H1 (cell line): Measurements from ENCODE around the gene LIFR. TPM values are rescaled to one million over a fixed set of nuclear protein-coding genes. Genes with fewer than 3 reads are reported as not detected.

Source experiments
- CTCF ChIA-PET: fragments of 300-600 bp; sonication (Branson Sonifier 250); formaldehyde crosslinking; loops from one replicate; lab custom pipeline; 2021; ENCODE audit not compliant: partially characterized antibody; lab: Charles Lee
- POLR2A ChIA-PET: fragments of 300-600 bp; sonication (Branson Sonifier 250); formaldehyde crosslinking; loops from one replicate; lab custom pipeline; 2021; ENCODE audit warnings: inconsistent platforms; ENCODE audit not compliant: partially characterized antibody; lab: Charles Lee
- DNase-seq, 2 experiments: peaks; one replicate each; pipeline versions ENCODE4 v3.0.0 to v3.0.0-alpha.2; 2010 to 2022; ENCODE audit warnings: low spot score in 2 of 2, low read depth in 1 of 2, mixed read lengths in 1 of 2
- FAIRE-seq: peaks from 2 replicates; lab custom pipeline; 2011; peaks lifted over from hg19 to GRCh38; lab: Jason Lieb, UNC
- H2AFZ ChIP-seq: 2 replicates; pipeline ENCODE4 v1.8.1; 2012; ENCODE audit warnings: low read length, inconsistent platforms
- H2AK5ac ChIP-seq: 2 replicates; pipeline ENCODE4 v1.6.1; 2013; ENCODE audit warnings: low read depth, low read length
- H2BK120ac ChIP-seq: replicated peaks from 2 replicates; pipeline ENCODE3; 2013; ENCODE audit warnings: low read depth, low read length, inconsistent platforms
- H2BK12ac ChIP-seq: 2 replicates; pipeline ENCODE4 v1.6.1; 2013; ENCODE audit warnings: low read depth, low read length
- H2BK15ac ChIP-seq: 2 replicates; pipeline ENCODE4 v1.6.1; 2013; ENCODE audit warnings: low read length
- H2BK20ac ChIP-seq: 2 replicates; pipeline ENCODE4 v1.6.1; 2013; ENCODE audit warnings: low read length
- H2BK5ac ChIP-seq: 2 replicates; pipeline ENCODE4 v1.6.1; 2013; ENCODE audit warnings: low read depth, low read length
- H3K14ac ChIP-seq: 2 replicates; pipeline ENCODE4 v1.6.1; 2013; ENCODE audit warnings: inconsistent platforms; ENCODE audit not compliant: insufficient read length
- H3K18ac ChIP-seq: 2 replicates; pipeline ENCODE4 v1.6.1; 2013; ENCODE audit warnings: low read length; ENCODE audit errors: extremely low read depth
- H3K23ac ChIP-seq: 2 replicates; pipeline ENCODE4 v1.6.1; 2013; ENCODE audit warnings: inconsistent platforms; ENCODE audit not compliant: insufficient read length
- H3K23me2 ChIP-seq: 2 replicates; pipeline ENCODE4 v1.6.1; 2013; ENCODE audit warnings: low read depth, low read length
- H3K27ac ChIP-seq: 2 replicates; pipeline ENCODE4 v1.6.1; 2011; ENCODE audit warnings: low read depth, low read length, inconsistent platforms
- H3K27me3 ChIP-seq, 4 experiments: replicated peaks in 1 of 4; 1 replicate in 1 of 4; 2 replicates in 3 of 4; pipeline versions ENCODE4 v1.6.1 to v1.8.1; 2011 to 2013; ENCODE audit warnings: low read length in 3 of 4, mild to moderate bottlenecking in 3 of 4, inconsistent platforms in 2 of 4, mixed read lengths in 2 of 4, moderate library complexity in 1 of 4; ENCODE audit not compliant: control insufficient read depth in 3 of 4, insufficient read depth in 3 of 4; ENCODE audit errors: extremely low read depth in 1 of 4
- H3K36me3 ChIP-seq, 4 experiments: 2 replicates each; pipeline versions ENCODE4 v1.6.1 to v1.8.1; 2011 to 2013; ENCODE audit warnings: mild to moderate bottlenecking in 4 of 4, low read length in 3 of 4, moderate library complexity in 2 of 4, control low read depth in 1 of 4, inconsistent platforms in 1 of 4; ENCODE audit not compliant: insufficient read depth in 4 of 4, control insufficient read depth in 2 of 4
- H3K4ac ChIP-seq: replicated peaks from 2 replicates; pipeline ENCODE3; 2013; ENCODE audit warnings: low read length, low read depth, mixed read lengths, inconsistent platforms; ENCODE audit not compliant: insufficient read length
- H3K4me1 ChIP-seq, 4 experiments: replicated peaks in 1 of 4; 1 replicate in 1 of 4; 2 replicates in 3 of 4; pipeline versions ENCODE4 v1.6.1 to v1.8.1; 2011 to 2013; ENCODE audit warnings: low read length in 3 of 4, inconsistent platforms in 2 of 4, mixed read lengths in 1 of 4; ENCODE audit not compliant: insufficient read depth in 4 of 4, control insufficient read depth in 3 of 4
- H3K4me2 ChIP-seq, 2 experiments: 2 replicates each; pipeline versions ENCODE4 v1.6.1 to v1.8.1; 2011 to 2013; ENCODE audit warnings: low read depth in 2 of 2, low read length in 2 of 2, control low read depth in 1 of 2, inconsistent platforms in 1 of 2, mild to moderate bottlenecking in 1 of 2; ENCODE audit not compliant: insufficient read depth in 1 of 2
- H3K4me3 ChIP-seq, 4 experiments: fragments of 200-600, 300-600 bp in 1 of 4; sonication (generic), shearing (Covaris generic), sonication (Bioruptor Twin) in 1 of 4; 2 replicates each; pipeline versions ENCODE4 v1.5.1 to v1.8.1; 2011 to 2016; ENCODE audit warnings: low read length in 4 of 4, low read depth in 3 of 4, control low read depth in 2 of 4, inconsistent platforms in 2 of 4, mild to moderate bottlenecking in 2 of 4, mixed read lengths in 1 of 4, moderate library complexity in 1 of 4; ENCODE audit not compliant: insufficient read depth in 2 of 4; ENCODE audit errors: extremely low read depth in 1 of 4
- H3K56ac ChIP-seq: replicated peaks from 2 replicates; pipeline ENCODE3; 2013; ENCODE audit warnings: low read depth, mild to moderate bottlenecking, mixed read lengths, low read length, inconsistent platforms; ENCODE audit not compliant: insufficient read length
- H3K79me1 ChIP-seq: 2 replicates; pipeline ENCODE4 v1.6.1; 2013; ENCODE audit warnings: low read depth, low read length, control low read depth
- H3K79me2 ChIP-seq, 2 experiments: 2 replicates each; pipeline versions ENCODE4 v1.6.1 to v1.8.1; 2012 to 2013; ENCODE audit warnings: low read length in 2 of 2, mild to moderate bottlenecking in 2 of 2, inconsistent platforms in 1 of 2; ENCODE audit not compliant: insufficient read depth in 2 of 2, control insufficient read depth in 1 of 2
- H3K9ac ChIP-seq, 4 experiments: replicated peaks in 1 of 4; 1 replicate in 1 of 4; 2 replicates in 3 of 4; pipeline versions ENCODE4 v1.6.1 to v1.8.1; 2011 to 2013; ENCODE audit warnings: low read depth in 3 of 4, low read length in 3 of 4, control low read depth in 2 of 4, mild to moderate bottlenecking in 2 of 4, moderate library complexity in 2 of 4, inconsistent platforms in 1 of 4; ENCODE audit errors: extremely low read depth in 1 of 4
- H3K9me3 ChIP-seq, 2 experiments: 2 replicates each; pipeline versions ENCODE4 v1.6.1 to v1.8.1; 2012 to 2013; ENCODE audit warnings: mild to moderate bottlenecking in 2 of 2, moderate library complexity in 2 of 2, control low read depth in 1 of 2, inconsistent platforms in 1 of 2, low read depth in 1 of 2, low read length in 1 of 2, mixed read lengths in 1 of 2; ENCODE audit not compliant: insufficient read depth in 2 of 2
- H4K20me1 ChIP-seq, 2 experiments: replicated peaks in 1 of 2; 2 replicates each; pipeline versions ENCODE3 to v1.8.1; 2011 to 2013; ENCODE audit warnings: inconsistent platforms in 2 of 2, low read length in 2 of 2, mild to moderate bottlenecking in 1 of 2; ENCODE audit not compliant: insufficient read depth in 2 of 2, control insufficient read depth in 1 of 2
- H4K5ac ChIP-seq: 2 replicates; pipeline ENCODE4 v1.6.1; 2013; ENCODE audit warnings: low read length, low read depth, mixed read lengths, inconsistent platforms; ENCODE audit not compliant: insufficient read length
- H4K8ac ChIP-seq: 2 replicates; pipeline ENCODE4 v1.8.0; 2013; ENCODE audit warnings: mild to moderate bottlenecking, moderate library complexity, low read length, inconsistent platforms; ENCODE audit not compliant: insufficient read depth; ENCODE audit errors: extremely low read depth
- H4K91ac ChIP-seq: replicated peaks from 2 replicates; pipeline ENCODE3; 2013; ENCODE audit warnings: low read length, mixed read lengths, inconsistent platforms; ENCODE audit not compliant: insufficient read length
- ATF3 ChIP-seq: IDR thresholded peaks from 2 replicates; pipeline ENCODE4 v1.6.1; 2011; ENCODE audit warnings: low read depth, mild to moderate bottlenecking, low read length; ENCODE audit not compliant: insufficient read depth
- CBX8 ChIP-seq: fragments of 300-800, 300-1000 bp; sonication (generic); IDR thresholded peaks from 2 replicates; pipeline ENCODE4 v1.7.1; 2016; ENCODE audit warnings: low read depth, low read length, borderline replicate concordance
- CHD1 ChIP-seq: IDR thresholded peaks from 2 replicates; pipeline ENCODE4 v1.6.1; 2012; ENCODE audit warnings: low read depth, low read length, improper control_type of control experiment
- EGR1 ChIP-seq: IDR thresholded peaks from 2 replicates; pipeline ENCODE4 v1.6.1; 2011; ENCODE audit warnings: low read depth, low read length, borderline replicate concordance
- GABPA ChIP-seq: IDR thresholded peaks from 2 replicates; pipeline ENCODE4 v1.6.1; 2011; ENCODE audit warnings: mild to moderate bottlenecking, low read length, moderate library complexity, borderline replicate concordance; ENCODE audit not compliant: insufficient read depth
- JUND ChIP-seq: IDR thresholded peaks from 2 replicates; pipeline ENCODE4 v1.6.1; 2011; ENCODE audit warnings: mild to moderate bottlenecking, improper control_type of control experiment, low read length
- MAX ChIP-seq: IDR thresholded peaks from 2 replicates; pipeline ENCODE4 v1.6.1; 2012; ENCODE audit warnings: inconsistent platforms
- SIN3A ChIP-seq, 2 experiments: IDR thresholded peaks in 1 of 2; conservative IDR thresholded peaks in 1 of 2; 2 replicates each; pipeline ENCODE4 v1.6.1; 2011 to 2012; ENCODE audit warnings: low read length in 2 of 2, improper control_type of control experiment in 1 of 2, low read depth in 1 of 2, mild to moderate bottlenecking in 1 of 2
- SIRT6 ChIP-seq: IDR thresholded peaks from one replicate; pipeline ENCODE4 v1.7.1; 2012; ENCODE audit warnings: low read length, inconsistent platforms
- SP1 ChIP-seq: IDR thresholded peaks from 2 replicates; pipeline ENCODE4 v1.6.1; 2011; ENCODE audit warnings: low read depth, low read length
- TEAD4 ChIP-seq: IDR thresholded peaks from 2 replicates; pipeline ENCODE4 v1.6.1; 2012; ENCODE audit warnings: low read depth, low read length, inconsistent platforms, mixed read lengths
- WGBS, 2 experiments: shearing (Covaris generic) in 1 of 2; methylation state at CpG; one replicate each; pipeline versions ENCODE4 v1.1.6 to v1.1.7; 2013 to 2015; ENCODE audit warnings: low lambda C conversion rate in 2 of 2, mixed read lengths in 2 of 2, inconsistent platforms in 1 of 2, low coverage in 1 of 2, missing lambda C conversion rate in 1 of 2; ENCODE audit not compliant: insufficient replicate concordance in 2 of 2, insufficient coverage in 1 of 2, insufficient read length in 1 of 2; ENCODE audit errors: extremely low coverage in 1 of 2, missing lambda C conversion rate in 1 of 2; 5-methylcytosine and 5-hydroxymethylcytosine counted together
- polyA plus RNA-seq, 7 experiments: library from polyadenylated mRNA; depleted of rRNA in 3 of 7; stranded (reverse) in 5 of 7; unstranded in 2 of 7; fragments of >200 nt in 5 of 7; fragments of 200-250 nt in 2 of 7; gene quantifications; 1 replicate in 5 of 7; 2 replicates in 1 of 7; 4 replicates in 1 of 7; pipeline versions ENCODE4 v1.2.1 to v1.2.3, GENCODE V29; 2011 to 2013; ENCODE audit warnings: missing spikeins in 2 of 7, mixed read lengths in 2 of 7
- total RNA-seq: library from RNA; stranded (reverse); fragmentation: NEBNext Ultra II Directional; extraction: Animal tissue kit (Norgen Biotek cat#: 25700); gene quantifications from 2 replicates; pipeline ENCODE4 v1.2.1, GENCODE V29; 2021

The LIFR gene
- total and polyA plus RNA-seq, 2 of the 8 experiments (the other 6 are each of a cell fraction or from before 2014, with no cell fraction given), result 2.0 to 18.9 TPM

GRCh38 chr5:38515092-38515491 lies 41.4 kb downstream of the LIFR start:
- Histone ChIP-seq H3K4me2 (no peak overlapping the region), H4K91ac (no peak overlapping the region), H2BK5ac (no peak overlapping the region), H4K8ac (no peak overlapping the region), H3K9ac (no peak overlapping the region), H3K9me3 (no peaks in the 10 kb centered on the region), H2BK12ac (no peak overlapping the region), H3K23me2 (no peaks in the 10 kb centered on the region), H3K27me3 (no peaks in the 10 kb centered on the region), H3K36me3 (peaks cover 0 to 3% (median 0%) of the 10 kb centered on the region in 4 experiments; a peak in 1 of 8 replicates), H3K4me3 (no peak overlapping the region), H3K79me2 (no peaks in the 10 kb centered on the region), H3K56ac (no peak overlapping the region), H3K23ac (no peak overlapping the region), H3K4me1 (no peaks in the 10 kb centered on the region), H2BK15ac (no peak overlapping the region), H2AK5ac (no peak overlapping the region), H2BK20ac (no peak overlapping the region), H4K20me1 (no peaks in the 10 kb centered on the region), H3K18ac (no peak overlapping the region), H2BK120ac (no peak overlapping the region), H3K4ac (no peak overlapping the region), H2AFZ (no peak overlapping the region), H4K5ac (no peak overlapping the region), H3K79me1 (no peaks in the 10 kb centered on the region), H3K27ac (no peak overlapping the region), H3K14ac (no peak overlapping the region)
- no peak for FAIRE-seq
- CTCF ChIA-PET, result interaction anchor here (0.6 to 1.7 kb wide), 4 partner anchors 9 to 180 kb away, joined by 3 to 9 read pairs (median 4); no protein-coding TSS in a partner anchor
- DNase-seq, result no peak
- POLR2A ChIA-PET, result no interaction called here
- 88% methylated on average over 3 of the region's 3 CpGs; no CpG with 5 or more reads in 1 of the 2 experiments for WGBS, 2 experiments
- no peak for TF ChIP-seq SIRT6
- no peak for TF ChIP-seq SP1
- no peak for TF ChIP-seq MAX
- TF ChIP-seq CBX8, result no peak
- TF ChIP-seq GABPA, result no peak
- no peak for TF ChIP-seq EGR1
- TF ChIP-seq TEAD4, result no peak
- TF ChIP-seq SIN3A (conservative IDR thresholded peaks at IDR 0.05 in 1 of 2, IDR thresholded peaks at IDR 0.05 in 1 of 2; ENCODE audit: low read depth in 1 of 2, low read length in 2 of 2), result no peak
- TF ChIP-seq JUND, result no peak
- TF ChIP-seq ATF3, result no peak
- TF ChIP-seq CHD1, result no peak
- TF ChIP-seq, all 59 proteins: peak for 0
